Measurements from ENCODE around the gene METTL27. TPM values are rescaled to one million over a fixed set of nuclear protein-coding genes. Genes with fewer than 3 reads are reported as not detected.

METTL27 gene
- total and polyA plus RNA-seq, 9 of the 15 experiments (the other 6 are each of a cell fraction or from before 2014, with no cell fraction given): 0.08 to 0.82 (median 0.33) TPM; not detected in 4

DNA sequence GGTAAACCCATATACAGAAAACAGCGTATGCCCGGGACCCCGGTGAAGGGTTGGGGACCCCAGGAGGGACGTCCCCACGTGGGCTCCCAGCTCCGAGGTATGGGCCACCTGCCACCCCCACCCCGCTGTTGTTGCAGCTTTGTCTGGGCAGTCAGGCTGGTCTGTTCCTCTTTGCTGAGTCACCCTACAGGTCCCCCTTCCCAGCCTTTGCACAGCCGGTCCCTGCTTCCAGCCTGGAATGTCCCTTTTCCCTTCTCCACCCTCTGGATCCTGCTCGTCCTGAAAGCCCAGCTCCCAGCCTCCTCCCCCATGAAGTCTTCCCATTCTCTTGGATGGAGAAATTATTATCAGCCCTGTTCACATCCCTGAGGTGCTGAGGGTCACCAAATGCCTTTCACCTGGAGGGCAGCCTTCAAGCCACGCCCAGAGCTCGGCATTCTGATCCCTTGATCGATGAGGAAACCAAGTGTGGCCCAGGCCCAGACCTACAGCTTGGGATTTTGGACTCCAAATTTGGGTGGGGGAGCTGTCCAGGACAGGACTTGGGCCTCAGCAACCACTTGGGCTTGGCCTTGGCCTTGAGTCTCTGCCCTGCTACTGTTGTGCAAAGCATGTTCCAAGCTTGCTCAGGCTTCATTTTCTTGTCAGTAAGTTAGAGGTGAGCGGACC is 8.9 kb downstream of the METTL27 start (continued):
- TF ChIP-seq PATZ1 (CRISPR knock-in tag; IDR thresholded peaks at IDR 0.05; ENCODE audit: borderline replicate concordance) (no peak), ZNF143 (CRISPR knock-in tag; IDR thresholded peaks at IDR 0.05) (no peak), EHMT2 (IDR thresholded peaks at IDR 0.05) (no peak; the same call in 1 of the 2 replicates), HNRNPK (IDR thresholded peaks at IDR 0.05; ENCODE audit: low read depth, low read length, poor library complexity, severe bottlenecking) (no peak), NONO (IDR thresholded peaks at IDR 0.05; ENCODE audit: low read depth in 2 of 2, low read length in 1 of 2) (no peak), ZEB2 (IDR thresholded peaks at IDR 0.05) (no peak), NFE2L1 (tag; IDR thresholded peaks at IDR 0.05; ENCODE audit: borderline replicate concordance, low read depth) (peak; percentile 32; the same call in 1 of the 2 replicates), ZNF121 (CRISPR knock-in tag; conservative IDR thresholded peaks at IDR 0.05) (no peak), TCF7 (IDR thresholded peaks at IDR 0.05; ENCODE audit: borderline replicate concordance) (no peak), SMARCE1 (IDR thresholded peaks at IDR 0.05) (0 out of 2 replicates have a peak, but pooled peaks have one; percentile 8), PTRF (tag; IDR thresholded peaks at IDR 0.05) (no peak), PYGO2 (tag; IDR thresholded peaks at IDR 0.05) (no peak), ZNF197 (CRISPR knock-in tag; IDR thresholded peaks at IDR 0.05; ENCODE audit: low read depth) (no peak)
- TF ChIP-seq, protein P1, sequence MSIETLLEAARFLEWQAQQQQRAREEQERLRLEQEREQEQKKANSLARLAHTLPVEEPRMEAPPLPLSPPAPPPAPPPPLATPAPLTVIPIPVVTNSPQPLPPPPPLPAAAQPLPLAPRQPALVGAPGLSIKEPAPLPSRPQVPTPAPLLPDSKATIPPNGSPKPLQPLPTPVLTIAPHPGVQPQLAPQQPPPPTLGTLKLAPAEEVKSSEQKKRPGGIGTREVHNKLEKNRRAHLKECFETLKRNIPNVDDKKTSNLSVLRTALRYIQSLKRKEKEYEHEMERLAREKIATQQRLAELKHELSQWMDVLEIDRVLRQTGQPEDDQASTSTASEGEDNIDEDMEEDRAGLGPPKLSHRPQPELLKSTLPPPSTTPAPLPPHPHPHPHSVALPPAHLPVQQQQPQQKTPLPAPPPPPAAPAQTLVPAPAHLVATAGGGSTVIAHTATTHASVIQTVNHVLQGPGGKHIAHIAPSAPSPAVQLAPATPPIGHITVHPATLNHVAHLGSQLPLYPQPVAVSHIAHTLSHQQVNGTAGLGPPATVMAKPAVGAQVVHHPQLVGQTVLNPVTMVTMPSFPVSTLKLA (conservative IDR thresholded peaks at IDR 0.05): no peak
- TF ChIP-seq, protein P2, sequence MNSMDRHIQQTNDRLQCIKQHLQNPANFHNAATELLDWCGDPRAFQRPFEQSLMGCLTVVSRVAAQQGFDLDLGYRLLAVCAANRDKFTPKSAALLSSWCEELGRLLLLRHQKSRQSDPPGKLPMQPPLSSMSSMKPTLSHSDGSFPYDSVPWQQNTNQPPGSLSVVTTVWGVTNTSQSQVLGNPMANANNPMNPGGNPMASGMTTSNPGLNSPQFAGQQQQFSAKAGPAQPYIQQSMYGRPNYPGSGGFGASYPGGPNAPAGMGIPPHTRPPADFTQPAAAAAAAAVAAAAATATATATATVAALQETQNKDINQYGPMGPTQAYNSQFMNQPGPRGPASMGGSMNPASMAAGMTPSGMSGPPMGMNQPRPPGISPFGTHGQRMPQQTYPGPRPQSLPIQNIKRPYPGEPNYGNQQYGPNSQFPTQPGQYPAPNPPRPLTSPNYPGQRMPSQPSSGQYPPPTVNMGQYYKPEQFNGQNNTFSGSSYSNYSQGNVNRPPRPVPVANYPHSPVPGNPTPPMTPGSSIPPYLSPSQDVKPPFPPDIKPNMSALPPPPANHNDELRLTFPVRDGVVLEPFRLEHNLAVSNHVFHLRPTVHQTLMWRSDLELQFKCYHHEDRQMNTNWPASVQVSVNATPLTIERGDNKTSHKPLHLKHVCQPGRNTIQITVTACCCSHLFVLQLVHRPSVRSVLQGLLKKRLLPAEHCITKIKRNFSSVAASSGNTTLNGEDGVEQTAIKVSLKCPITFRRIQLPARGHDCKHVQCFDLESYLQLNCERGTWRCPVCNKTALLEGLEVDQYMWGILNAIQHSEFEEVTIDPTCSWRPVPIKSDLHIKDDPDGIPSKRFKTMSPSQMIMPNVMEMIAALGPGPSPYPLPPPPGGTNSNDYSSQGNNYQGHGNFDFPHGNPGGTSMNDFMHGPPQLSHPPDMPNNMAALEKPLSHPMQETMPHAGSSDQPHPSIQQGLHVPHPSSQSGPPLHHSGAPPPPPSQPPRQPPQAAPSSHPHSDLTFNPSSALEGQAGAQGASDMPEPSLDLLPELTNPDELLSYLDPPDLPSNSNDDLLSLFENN (IDR thresholded peaks at IDR 0.05; ENCODE audit: low read depth in 2 of 2, low read length in 2 of 2): no peak
- TF ChIP-seq, protein P3, sequence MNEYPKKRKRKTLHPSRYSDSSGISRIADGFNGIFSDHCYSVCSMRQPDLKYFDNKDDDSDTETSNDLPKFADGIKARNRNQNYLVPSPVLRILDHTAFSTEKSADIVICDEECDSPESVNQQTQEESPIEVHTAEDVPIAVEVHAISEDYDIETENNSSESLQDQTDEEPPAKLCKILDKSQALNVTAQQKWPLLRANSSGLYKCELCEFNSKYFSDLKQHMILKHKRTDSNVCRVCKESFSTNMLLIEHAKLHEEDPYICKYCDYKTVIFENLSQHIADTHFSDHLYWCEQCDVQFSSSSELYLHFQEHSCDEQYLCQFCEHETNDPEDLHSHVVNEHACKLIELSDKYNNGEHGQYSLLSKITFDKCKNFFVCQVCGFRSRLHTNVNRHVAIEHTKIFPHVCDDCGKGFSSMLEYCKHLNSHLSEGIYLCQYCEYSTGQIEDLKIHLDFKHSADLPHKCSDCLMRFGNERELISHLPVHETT (CRISPR knock-in tag; conservative IDR thresholded peaks at IDR 0.05 in 1 of 2, IDR thresholded peaks at IDR 0.05 in 1 of 2): no peak
- TF ChIP-seq, protein P4, sequence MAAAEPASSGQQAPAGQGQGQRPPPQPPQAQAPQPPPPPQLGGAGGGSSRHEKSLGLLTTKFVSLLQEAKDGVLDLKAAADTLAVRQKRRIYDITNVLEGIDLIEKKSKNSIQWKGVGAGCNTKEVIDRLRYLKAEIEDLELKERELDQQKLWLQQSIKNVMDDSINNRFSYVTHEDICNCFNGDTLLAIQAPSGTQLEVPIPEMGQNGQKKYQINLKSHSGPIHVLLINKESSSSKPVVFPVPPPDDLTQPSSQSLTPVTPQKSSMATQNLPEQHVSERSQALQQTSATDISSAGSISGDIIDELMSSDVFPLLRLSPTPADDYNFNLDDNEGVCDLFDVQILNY (CRISPR knock-in tag; IDR thresholded peaks at IDR 0.05): no peak
